C4-2B (cell line): ENCODE measurements around the gene MED22.

ENCODE experiments used
- CTCF ChIP-seq: fragments of 450-650 bp; conservative IDR thresholded peaks from 2 replicates; pipeline ENCODE4 v1.5.1; 2017; ENCODE audit warnings: mild to moderate bottlenecking
- ZFX ChIP-seq: fragments of 450-650 bp; IDR thresholded peaks from 2 replicates; pipeline ENCODE4 v1.6.1; 2017

GRCh38 chr9:133362359-133363044 lies 14.6 kb upstream of the MED22 start:
- TF ChIP-seq CTCF = no peak
- TF ChIP-seq ZFX = no peak
